ENCODE data around the gene WDR49.

- TF ChIP-seq CTCF (IDR thresholded peaks at IDR 0.05) (no peak), EZH2phosphoT487 (IDR thresholded peaks at IDR 0.05) (no peak)
Measured at GRCh38 chr3:167572991-167573390, 80.8 kb downstream of the WDR49 start.
